HEK293 (cell line): ENCODE data around the gene ARHGAP4.
A peak's percentile ranks its signal among the peaks of the same experiment; 100 is the strongest.

ENCODE experiments used
- CTCF ChIA-PET: fragments of 350-600 bp; formaldehyde crosslinking; extraction: SDS; loops from one replicate; lab custom pipeline; 2021; ENCODE audit warnings: antibody characterized with exemption; lab: Yijun Ruan, JAX
- POLR2A ChIA-PET: fragments of 300-600 bp; formaldehyde crosslinking; extraction: SDS; loops from one replicate; lab custom pipeline; 2020; ENCODE audit warnings: antibody characterized with exemption, inconsistent platforms; lab: Yijun Ruan, JAX
- H3K27ac ChIP-seq: fragments of 200-500 bp; sonication (Bioruptor generic); 2 replicates; pipeline ENCODE4 v1.5.1; 2014; ENCODE audit warnings: low read depth, low read length, control low read depth, inconsistent platforms; ENCODE audit errors: extremely low read depth
- H3K36me3 ChIP-seq, 2 experiments: fragments of 200-500 bp in 1 of 2; sonication (Bioruptor generic) in 1 of 2; 1 replicate in 1 of 2; 2 replicates in 1 of 2; pipeline ENCODE4 v1.5.1; 2014 to 2017; ENCODE audit warnings: inconsistent platforms in 2 of 2, low read length in 2 of 2; ENCODE audit not compliant: control insufficient read depth in 2 of 2, insufficient read depth in 1 of 2
- H3K4me1 ChIP-seq: fragments of 200-500 bp; sonication (Bioruptor generic); 2 replicates; pipeline ENCODE4 v1.5.1; 2014; ENCODE audit warnings: mild to moderate bottlenecking, low read length, inconsistent platforms; ENCODE audit not compliant: control insufficient read depth, insufficient read depth
- H3K4me3 ChIP-seq: 2 replicates; pipeline ENCODE4 v1.5.1; 2011; ENCODE audit warnings: low read depth, mild to moderate bottlenecking, control low read depth, low read length, moderate library complexity
- H3K9me3 ChIP-seq: fragments of 200-500 bp; sonication (Bioruptor generic); 2 replicates; pipeline ENCODE4 v1.5.1; 2014; ENCODE audit warnings: low read depth, low read length, inconsistent platforms; ENCODE audit not compliant: control insufficient read depth, insufficient read depth
- BCL11B ChIP-seq: fragments of 450-650 bp; formaldehyde crosslinking; IDR thresholded peaks from 2 replicates; pipeline ENCODE4 v1.5.1; 2016; ENCODE audit warnings: low read depth, missing biosample characterization, missing genetic modification characterization
- GLIS2 ChIP-seq: fragments of 450-650 bp; formaldehyde crosslinking; IDR thresholded peaks from 2 replicates; pipeline ENCODE4 v1.5.1; 2016; ENCODE audit warnings: missing biosample characterization, missing genetic modification characterization
- HIC1 ChIP-seq: fragments of 450-650 bp; formaldehyde crosslinking; IDR thresholded peaks from 2 replicates; pipeline ENCODE4 v1.5.1; 2016; ENCODE audit warnings: missing biosample characterization, missing genetic modification characterization
- KLF1 ChIP-seq: fragments of 450-650 bp; formaldehyde crosslinking; IDR thresholded peaks from 2 replicates; pipeline ENCODE4 v1.5.1; 2016; ENCODE audit warnings: missing biosample characterization, missing genetic modification characterization
- KLF8 ChIP-seq: fragments of 450-650 bp; formaldehyde crosslinking; IDR thresholded peaks from 2 replicates; pipeline ENCODE4 v1.5.1; 2016; ENCODE audit warnings: missing biosample characterization, missing genetic modification characterization
- PATZ1 ChIP-seq: fragments of 450-650 bp; formaldehyde crosslinking; IDR thresholded peaks from 2 replicates; pipeline ENCODE4 v1.5.1; 2016; ENCODE audit warnings: missing biosample characterization, missing genetic modification characterization
- SP3 ChIP-seq: fragments of 450-650 bp; formaldehyde crosslinking; IDR thresholded peaks from 2 replicates; pipeline ENCODE4 v1.5.1; 2016; ENCODE audit warnings: missing biosample characterization, missing genetic modification characterization
- ZBTB49 ChIP-seq: fragments of 450-650 bp; formaldehyde crosslinking; IDR thresholded peaks from 2 replicates; pipeline ENCODE4 v1.5.1; 2016; ENCODE audit warnings: missing biosample characterization, missing genetic modification characterization, low read depth
- ZNF335 ChIP-seq: fragments of 450-650 bp; formaldehyde crosslinking; conservative IDR thresholded peaks from 2 replicates; pipeline ENCODE4 v1.5.1; 2016; ENCODE audit warnings: missing biosample characterization, missing genetic modification characterization
- ZSCAN18 ChIP-seq: fragments of 450-650 bp; formaldehyde crosslinking; IDR thresholded peaks from 2 replicates; pipeline ENCODE4 v1.5.1; 2016; ENCODE audit warnings: missing biosample characterization, missing genetic modification characterization

The ARHGAP4 gene

GRCh38 chrX:153935326-153935851 is 9.3 kb upstream of the ARHGAP4 start:
- POLR2A ChIA-PET = interaction anchor here (0.8 to 2.7 kb wide), 10 partner anchors 10 to 208 kb away, joined by 3 to 21 read pairs (median 4); partner anchors contain the start of genes HCFC1, IDH3G, SSR4 and TMEM187

More at GRCh38 chrX:153935326-153935851, 9.3 kb upstream of the ARHGAP4 start:
- no peak for TF ChIP-seq ZSCAN18 (tag by site-specific recombination)
- TF ChIP-seq KLF1 = peak; percentile 51; the same call in 1 of the 2 replicates
- TF ChIP-seq BCL11B (tag by site-specific recombination) = 0 out of 2 replicates have a peak, but pooled peaks have one; percentile 12
- peak; percentile 36; the same call in 1 of the 2 replicates for TF ChIP-seq GLIS2 (tag by site-specific recombination)
- 0 out of 2 replicates have a peak, but pooled peaks have one; percentile 14 for TF ChIP-seq PATZ1 (tag by site-specific recombination)
- peak; percentile 28; the same call in 1 of the 2 replicates for TF ChIP-seq KLF8 (tag by site-specific recombination)
- TF ChIP-seq ZNF335 (tag by site-specific recombination) = peak; percentile 67
- peak; percentile 60 for TF ChIP-seq SP3 (tag by site-specific recombination)
- TF ChIP-seq HIC1 (tag by site-specific recombination) = peak; percentile 38; the same call in 1 of the 2 replicates
- no peak for TF ChIP-seq ZBTB49
- peaks cover 23 to 37% of the 10 kb centered on the region in 2 experiments for H3K36me3 ChIP-seq
- H3K4me3 ChIP-seq = peak overlapping the region; percentile 8
- CTCF ChIA-PET = interaction anchor here (0.7 to 14.7 kb wide), 5 partner anchors 12 to 376 kb away, joined by 3 to 267 read pairs (median 3); partner anchors contain the start of gene RENBP
- no peaks in the 10 kb centered on the region for H3K9me3 ChIP-seq
- H3K4me1 ChIP-seq = peaks cover 8% of the 10 kb centered on the region; the same call in 1 of the 2 replicates
- peak overlapping the region; percentile 37; the same call in 1 of the 2 replicates for H3K27ac ChIP-seq
